ENCODE measurements around the gene MPPED1.

The MPPED1 gene

GRCh38 chr22:43477966-43478365 is 66.2 kb downstream of the MPPED1 start:
- no peak for DNase-seq

- DNase-seq: no peak
These were observed 66.9 kb downstream of the MPPED1 start for GRCh38 chr22:43478621-43479300.

- DNase-seq: no peak
These were observed 67.6 kb downstream of the MPPED1 start for GRCh38 chr22:43479301-43479950.

- DNase-seq: peak in 1 of 14 donors; percentile 3
These were observed 68.1 kb downstream of the MPPED1 start for GRCh38 chr22:43479962-43480361.

GRCh38 chr22:43481568-43482317 is 69.9 kb downstream of the MPPED1 start:
- DNase-seq: peak in 1 of 14 donors; percentile 24

GRCh38 chr22:43482318-43482625 is 70.5 kb downstream of the MPPED1 start:
- no peak for DNase-seq

- no peak for DNase-seq
These were observed 71.5 kb downstream of the MPPED1 start for GRCh38 chr22:43483266-43483665.

GRCh38 chr22:43483669-43484068 is 71.9 kb downstream of the MPPED1 start:
- no peak for DNase-seq

- no peak for DNase-seq
These were observed 72.4 kb downstream of the MPPED1 start for GRCh38 chr22:43484227-43484626.

GRCh38 chr22:43485502-43486089 is 73.8 kb downstream of the MPPED1 start:
- no peak for DNase-seq

GRCh38 chr22:43487311-43488030 is 75.7 kb downstream of the MPPED1 start:
- DNase-seq: no peak

GRCh38 chr22:43488031-43488866 is 76.4 kb downstream of the MPPED1 start:
- no peak for DNase-seq

- no peak for DNase-seq
These were observed 77.1 kb downstream of the MPPED1 start for GRCh38 chr22:43488937-43489336.

- no peak for DNase-seq
These were observed 78.5 kb downstream of the MPPED1 start for GRCh38 chr22:43490311-43490710.

- DNase-seq: no peak
These were observed 79.4 kb downstream of the MPPED1 start for GRCh38 chr22:43491177-43491576.

GRCh38 chr22:43491737-43492136 is 79.9 kb downstream of the MPPED1 start:
- DNase-seq: no peak

GRCh38 chr22:43493297-43493696 is 81.5 kb downstream of the MPPED1 start:
- DNase-seq: no peak

- no peak for DNase-seq
These were observed 86.4 kb downstream of the MPPED1 start for GRCh38 chr22:43497956-43498855.

- DNase-seq: no peak
These were observed 87.0 kb downstream of the MPPED1 start for GRCh38 chr22:43498856-43499253.

Measured in C1 segment of cervical spinal cord (tissue), 14 donors.